ENCODE results near the gene FOXE1. TPM values are rescaled to one million over a fixed set of nuclear protein-coding genes. Genes with fewer than 3 reads are reported as not detected.
A peak's percentile ranks its signal among the peaks of the same experiment; 100 is the strongest.

The FOXE1 gene
- total RNA-seq, 4 donors from 2014 or later: 405 to 748 (median 454) TPM

GRCh38 chr9:97873882-97874281, 20.9 kb downstream of the FOXE1 start:
- peak in 1 of 2 donors; percentile 27 for DNase-seq
- no peak overlapping the region for H3K27ac ChIP-seq
- no peaks in the 10 kb centered on the region for H3K36me3 ChIP-seq
- WGBS, 2 donors: 84 to 85% methylated on average over 6 of the region's 6 CpGs
- H3K4me1 ChIP-seq: peaks cover 15 to 16% of the 10 kb centered on the region in 2 donors
- H3K4me3 ChIP-seq (replicated peaks in 1 of 3): no peak overlapping the region
- intact Hi-C loops (cut with DNase I): no loop called here
- TF ChIP-seq CTCF (IDR thresholded peaks at IDR 0.05): no peak
- no peak for TF ChIP-seq POLR2A (IDR thresholded peaks at IDR 0.05)
- H3K27me3 ChIP-seq: no peaks in the 10 kb centered on the region
- H3K9me3 ChIP-seq: no peaks in the 10 kb centered on the region

GRCh38 chr9:97874624-97875023, 21.6 kb downstream of the FOXE1 start:
- WGBS, 2 donors: 82 to 89% methylated on average over 6 of the region's 6 CpGs

GRCh38 chr9:97875111-97875510, 22.1 kb downstream of the FOXE1 start:
- no peaks in the 10 kb centered on the region for H3K27me3 ChIP-seq

More at GRCh38 chr9:97874624-97875023, 21.6 kb downstream of the FOXE1 start:
- intact Hi-C loops (cut with DNase I): no loop called here
- Histone ChIP-seq H3K9me3 (no peaks in the 10 kb centered on the region), H3K4me3 (replicated peaks in 1 of 3) (no peak overlapping the region), H3K27me3 (no peaks in the 10 kb centered on the region), H3K27ac (no peak overlapping the region), H3K4me1 (peaks cover 15 to 16% of the 10 kb centered on the region in 2 donors), H3K36me3 (no peaks in the 10 kb centered on the region)
- no peak for TF ChIP-seq POLR2A (IDR thresholded peaks at IDR 0.05)
- no peak for TF ChIP-seq CTCF (IDR thresholded peaks at IDR 0.05)
- DNase-seq: no peak

GRCh38 chr9:97876061-97876460, 23.0 kb downstream of the FOXE1 start:
- intact Hi-C loops (cut with DNase I): no loop called here
- Histone ChIP-seq H3K27me3 (no peaks in the 10 kb centered on the region), H3K4me1 (peaks cover 20 to 25% of the 10 kb centered on the region in 2 donors), H3K27ac (peak overlapping the region; percentile 84 to 87 (median 86)), H3K4me3 (replicated peaks in 1 of 3) (no peak overlapping the region), H3K36me3 (no peaks in the 10 kb centered on the region), H3K9me3 (no peaks in the 10 kb centered on the region)
- TF ChIP-seq CTCF (IDR thresholded peaks at IDR 0.05) (no peak), POLR2A (IDR thresholded peaks at IDR 0.05) (no peak)
- DNase-seq: no peak
- 73 to 99% methylated on average over 3 of the region's 3 CpGs for WGBS, 2 donors

More at GRCh38 chr9:97875111-97875510, 22.1 kb downstream of the FOXE1 start:
- DNase-seq: no peak
- TF ChIP-seq POLR2A (IDR thresholded peaks at IDR 0.05): no peak
- no peak for TF ChIP-seq CTCF (IDR thresholded peaks at IDR 0.05)
- H3K4me3 ChIP-seq (replicated peaks in 1 of 3): no peak overlapping the region
- WGBS, 2 donors: 92 to 95% methylated on average over 5 of the region's 5 CpGs
- intact Hi-C loops (cut with DNase I): no loop called here
- H3K4me1 ChIP-seq: peaks cover 18 to 20% of the 10 kb centered on the region in 2 donors
- H3K27ac ChIP-seq: no peak overlapping the region
- H3K9me3 ChIP-seq: no peaks in the 10 kb centered on the region
- H3K36me3 ChIP-seq: no peaks in the 10 kb centered on the region

- TF ChIP-seq POLR2A (IDR thresholded peaks at IDR 0.05) (no peak), CTCF (IDR thresholded peaks at IDR 0.05) (no peak)
- Histone ChIP-seq H3K4me1 (peaks cover 20 to 25% of the 10 kb centered on the region in 2 donors), H3K27ac (peak overlapping the region in 2 of 3 donors; percentile 28 to 49), H3K27me3 (no peaks in the 10 kb centered on the region), H3K36me3 (no peaks in the 10 kb centered on the region), H3K4me3 (replicated peaks in 1 of 3) (no peak overlapping the region), H3K9me3 (no peaks in the 10 kb centered on the region)
- DNase-seq: peak; percentile 70
- WGBS, 2 donors: 27 to 33% methylated on average over 4 of the region's 4 CpGs
- intact Hi-C loops (cut with DNase I): no loop called here
Measured at GRCh38 chr9:97880336-97880735, 27.3 kb downstream of the FOXE1 start.
